Stimulated activated CD4-positive, alpha-beta T cell treated with anti-CD3 and anti-CD28 coated beads, Interleukin-15, amount 100 ng/mL, for 24 hours (primary cell): Measurements from ENCODE around the gene SFXN2.
"Not testable (repeated sequence)": the region's sequence is repeated elsewhere in the genome, so short reads cannot be mapped to it uniquely, and the experiment has no call there.

ENCODE experiments used
- DNase-seq: peaks from one replicate; pipeline ENCODE4 v3.0.0-alpha.2; 2020

SFXN2 gene

GRCh38 chr10:102758240-102758932 lies 44.0 kb downstream of the SFXN2 start:
- DNase-seq: no peak

- not testable (repeated sequence) for DNase-seq
These were observed 44.5 kb downstream of the SFXN2 start for GRCh38 chr10:102758933-102759262.

- DNase-seq: no peak
These were observed 45.2 kb downstream of the SFXN2 start for GRCh38 chr10:102759497-102760210.

GRCh38 chr10:102761981-102762380 lies 47.5 kb downstream of the SFXN2 start:
- DNase-seq: no peak

GRCh38 chr10:102762401-102763015 lies 48.1 kb downstream of the SFXN2 start:
- DNase-seq: no peak

- no peak for DNase-seq
These were observed 48.7 kb downstream of the SFXN2 start for GRCh38 chr10:102763037-102763607.

GRCh38 chr10:102764470-102765161 lies 50.2 kb downstream of the SFXN2 start:
- DNase-seq: peak; percentile 22

- DNase-seq: no peak
These were observed 50.9 kb downstream of the SFXN2 start for GRCh38 chr10:102765336-102765735.

GRCh38 chr10:102767428-102768160 lies 53.2 kb downstream of the SFXN2 start:
- no peak for DNase-seq

GRCh38 chr10:102769375-102770107 lies 55.1 kb downstream of the SFXN2 start:
- no peak for DNase-seq

- DNase-seq: no peak
These were observed 55.7 kb downstream of the SFXN2 start for GRCh38 chr10:102770108-102770482.

GRCh38 chr10:102770792-102771191 lies 56.4 kb downstream of the SFXN2 start:
- no peak for DNase-seq

- no peak for DNase-seq
These were observed 58.9 kb downstream of the SFXN2 start for GRCh38 chr10:102773320-102773719.

GRCh38 chr10:102773986-102774385 lies 59.5 kb downstream of the SFXN2 start:
- peak; percentile 17 for DNase-seq

- no peak for DNase-seq
These were observed 60.9 kb downstream of the SFXN2 start for GRCh38 chr10:102775201-102775934.

- DNase-seq: peak; percentile 27
These were observed 61.7 kb downstream of the SFXN2 start for GRCh38 chr10:102775935-102776669.

GRCh38 chr10:102776779-102777456 lies 62.5 kb downstream of the SFXN2 start:
- DNase-seq: peak; percentile 34

- DNase-seq: no peak
These were observed 63.4 kb downstream of the SFXN2 start for GRCh38 chr10:102777711-102778453.

GRCh38 chr10:102778781-102779180 lies 64.3 kb downstream of the SFXN2 start:
- DNase-seq: no peak
